ENCODE data around the gene CSNK2B. TPM values are rescaled to one million over a fixed set of nuclear protein-coding genes. Genes with fewer than 3 reads are reported as not detected.
A peak's percentile ranks its signal among the peaks of the same experiment; 100 is the strongest.

Gene CSNK2B
- total and polyA plus RNA-seq, 9 of the 15 experiments (the other 6 are each of a cell fraction or from before 2014, with no cell fraction given), result 120 to 1,126 (median 529) TPM

DNA sequence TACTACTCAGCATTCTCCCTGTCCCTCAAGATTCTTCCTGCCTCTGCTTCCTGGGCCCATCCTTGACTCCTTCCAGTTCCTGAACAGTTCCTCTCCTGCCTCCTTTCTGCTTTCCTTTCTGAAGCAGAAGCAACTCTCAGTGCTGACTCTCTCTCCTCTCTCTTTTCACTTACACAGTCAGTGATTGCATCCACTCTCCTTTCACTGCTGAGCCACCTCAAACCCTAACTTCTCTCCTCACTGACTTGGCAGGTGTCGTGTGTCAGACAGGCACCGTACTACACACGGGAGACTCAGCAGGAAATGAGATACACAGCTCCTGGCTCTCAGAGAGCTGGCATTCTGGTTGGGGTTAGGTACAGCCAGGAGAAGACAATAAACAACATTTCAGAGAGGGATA is 31.7 kb downstream of the CSNK2B start:
- Histone ChIP-seq H2AFZ (ENCODE audit: low read depth, low read length) (no peak overlapping the region), H3K9me3 (replicated peaks; ENCODE audit: control insufficient read depth, insufficient read depth, low read depth, low read length) (no peaks in the 10 kb centered on the region), H3K4me2 (ENCODE audit: insufficient read depth, low read length) (no peak overlapping the region), H3K27me3 (ENCODE audit: control insufficient read depth in 2 of 2, insufficient read depth in 2 of 2, low read length in 2 of 2) (no peaks in the 10 kb centered on the region), H3K9me1 (ENCODE audit: control insufficient read depth, insufficient read depth, low read length) (peaks cover 5% of the 10 kb centered on the region), H3K4me3 (no peak overlapping the region), H3K79me2 (ENCODE audit: control insufficient read depth, insufficient read depth, low read length) (peaks cover 45% of the 10 kb centered on the region), H4K20me1 (replicated peaks; ENCODE audit: control insufficient read depth, insufficient read depth, low read length) (no peaks in the 10 kb centered on the region; the same call in 1 of the 2 replicates), H3K4me1 (replicated peaks in 1 of 2; ENCODE audit: control insufficient read depth in 2 of 2, insufficient read depth in 2 of 2, low read length in 2 of 2) (peaks cover 16 to 17% of the 10 kb centered on the region in 2 experiments), H3K9ac (ENCODE audit: insufficient read depth in 1 of 2, low read depth in 2 of 2, low read length in 2 of 2) (peak overlapping the region in 1 of 2 experiments; percentile 24; a peak in 1 of 4 replicates), H3K36me3 (ENCODE audit: control insufficient read depth, insufficient read depth, low read length) (peaks cover 83% of the 10 kb centered on the region), H3K27ac (ENCODE audit: extremely low read depth, low read depth, low read length) (peak overlapping the region; percentile 12; the same call in 1 of the 3 replicates)
- ChIA-PET POLR2A (interaction anchor here (0.8 to 1.3 kb wide), 5 partner anchors 13 to 72 kb away, joined by 3 to 5 read pairs (median 3); partner anchors contain the start of genes BAG6 and MPIG6B), CTCF (ENCODE audit: low intra/inter-chr PET ratio) (interaction anchor here (0.7 kb wide), 1 partner anchor 331 kb away, joined by 3 read pairs; no protein-coding TSS in a partner anchor)
- 54% methylated on average over 3 of the region's 3 CpGs for WGBS (ENCODE audit: insufficient coverage, low coverage, missing lambda C conversion rate)
- in situ Hi-C loops (cut with MboI) (no loop called here), intact Hi-C loops (cut with micrococcal nuclease) (no loop called here)
- FAIRE-seq (no peak), DNase-seq (ENCODE audit: extremely low read depth in 1 of 4, low spot score in 3 of 4) (no peak), ATAC-seq (no peak)
- no TSS peak for BruUV-seq (replicated peaks)
- TF ChIP-seq POLR2AphosphoS2 (IDR thresholded peaks at IDR 0.05; ENCODE audit: low read length) (0 out of 2 replicates have a peak, but pooled peaks have one; percentile 36), DNMT1 (IDR thresholded peaks at IDR 0.05) (no peak), NFIC (IDR thresholded peaks at IDR 0.05) (0 out of 2 replicates have a peak, but pooled peaks have one; percentile 6)
- TF ChIP-seq, protein P1, sequence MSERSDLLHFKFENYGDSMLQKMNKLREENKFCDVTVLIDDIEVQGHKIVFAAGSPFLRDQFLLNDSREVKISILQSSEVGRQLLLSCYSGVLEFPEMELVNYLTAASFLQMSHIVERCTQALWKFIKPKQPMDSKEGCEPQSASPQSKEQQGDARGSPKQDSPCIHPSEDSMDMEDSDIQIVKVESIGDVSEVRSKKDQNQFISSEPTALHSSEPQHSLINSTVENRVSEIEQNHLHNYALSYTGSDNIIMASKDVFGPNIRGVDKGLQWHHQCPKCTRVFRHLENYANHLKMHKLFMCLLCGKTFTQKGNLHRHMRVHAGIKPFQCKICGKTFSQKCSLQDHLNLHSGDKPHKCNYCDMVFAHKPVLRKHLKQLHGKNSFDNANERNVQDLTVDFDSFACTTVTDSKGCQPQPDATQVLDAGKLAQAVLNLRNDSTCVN (CRISPR knock-in tag; IDR thresholded peaks at IDR 0.05), result no peak
- TF ChIP-seq, protein P2, sequence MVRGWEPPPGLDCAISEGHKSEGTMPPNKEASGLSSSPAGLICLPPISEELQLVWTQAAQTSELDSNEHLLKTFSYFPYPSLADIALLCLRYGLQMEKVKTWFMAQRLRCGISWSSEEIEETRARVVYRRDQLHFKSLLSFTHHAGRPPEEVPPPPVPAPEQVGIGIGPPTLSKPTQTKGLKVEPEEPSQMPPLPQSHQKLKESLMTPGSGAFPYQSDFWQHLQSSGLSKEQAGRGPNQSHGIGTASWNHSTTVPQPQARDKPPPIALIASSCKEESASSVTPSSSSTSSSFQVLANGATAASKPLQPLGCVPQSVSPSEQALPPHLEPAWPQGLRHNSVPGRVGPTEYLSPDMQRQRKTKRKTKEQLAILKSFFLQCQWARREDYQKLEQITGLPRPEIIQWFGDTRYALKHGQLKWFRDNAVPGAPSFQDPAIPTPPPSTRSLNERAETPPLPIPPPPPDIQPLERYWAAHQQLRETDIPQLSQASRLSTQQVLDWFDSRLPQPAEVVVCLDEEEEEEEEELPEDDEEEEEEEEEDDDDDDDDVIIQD (CRISPR knock-in tag; IDR thresholded peaks at IDR 0.05), result no peak
- TF ChIP-seq, protein P3, sequence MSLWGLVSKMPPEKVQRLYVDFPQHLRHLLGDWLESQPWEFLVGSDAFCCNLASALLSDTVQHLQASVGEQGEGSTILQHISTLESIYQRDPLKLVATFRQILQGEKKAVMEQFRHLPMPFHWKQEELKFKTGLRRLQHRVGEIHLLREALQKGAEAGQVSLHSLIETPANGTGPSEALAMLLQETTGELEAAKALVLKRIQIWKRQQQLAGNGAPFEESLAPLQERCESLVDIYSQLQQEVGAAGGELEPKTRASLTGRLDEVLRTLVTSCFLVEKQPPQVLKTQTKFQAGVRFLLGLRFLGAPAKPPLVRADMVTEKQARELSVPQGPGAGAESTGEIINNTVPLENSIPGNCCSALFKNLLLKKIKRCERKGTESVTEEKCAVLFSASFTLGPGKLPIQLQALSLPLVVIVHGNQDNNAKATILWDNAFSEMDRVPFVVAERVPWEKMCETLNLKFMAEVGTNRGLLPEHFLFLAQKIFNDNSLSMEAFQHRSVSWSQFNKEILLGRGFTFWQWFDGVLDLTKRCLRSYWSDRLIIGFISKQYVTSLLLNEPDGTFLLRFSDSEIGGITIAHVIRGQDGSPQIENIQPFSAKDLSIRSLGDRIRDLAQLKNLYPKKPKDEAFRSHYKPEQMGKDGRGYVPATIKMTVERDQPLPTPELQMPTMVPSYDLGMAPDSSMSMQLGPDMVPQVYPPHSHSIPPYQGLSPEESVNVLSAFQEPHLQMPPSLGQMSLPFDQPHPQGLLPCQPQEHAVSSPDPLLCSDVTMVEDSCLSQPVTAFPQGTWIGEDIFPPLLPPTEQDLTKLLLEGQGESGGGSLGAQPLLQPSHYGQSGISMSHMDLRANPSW (CRISPR knock-in tag; IDR thresholded peaks at IDR 0.05), result peak; percentile 87; the same call in 1 of the 2 replicates
